GM18517 (cell line): Measurements from ENCODE around the gene DPPA5.
"Not testable (repeated sequence)": the region's sequence is repeated elsewhere in the genome, so short reads cannot be mapped to it uniquely, and the experiment has no call there.

ENCODE experiments used
- ATAC-seq: cut with Tn5 transposase; IDR thresholded peaks from one replicate; pipeline ENCODE4 v1.9.1; 2021; ENCODE audit warnings: mild to moderate bottlenecking, moderate library complexity; ENCODE audit not compliant: unreplicated experiment

The DPPA5 gene, protein sequence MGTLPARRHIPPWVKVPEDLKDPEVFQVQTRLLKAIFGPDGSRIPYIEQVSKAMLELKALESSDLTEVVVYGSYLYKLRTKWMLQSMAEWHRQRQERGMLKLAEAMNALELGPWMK

DNA sequence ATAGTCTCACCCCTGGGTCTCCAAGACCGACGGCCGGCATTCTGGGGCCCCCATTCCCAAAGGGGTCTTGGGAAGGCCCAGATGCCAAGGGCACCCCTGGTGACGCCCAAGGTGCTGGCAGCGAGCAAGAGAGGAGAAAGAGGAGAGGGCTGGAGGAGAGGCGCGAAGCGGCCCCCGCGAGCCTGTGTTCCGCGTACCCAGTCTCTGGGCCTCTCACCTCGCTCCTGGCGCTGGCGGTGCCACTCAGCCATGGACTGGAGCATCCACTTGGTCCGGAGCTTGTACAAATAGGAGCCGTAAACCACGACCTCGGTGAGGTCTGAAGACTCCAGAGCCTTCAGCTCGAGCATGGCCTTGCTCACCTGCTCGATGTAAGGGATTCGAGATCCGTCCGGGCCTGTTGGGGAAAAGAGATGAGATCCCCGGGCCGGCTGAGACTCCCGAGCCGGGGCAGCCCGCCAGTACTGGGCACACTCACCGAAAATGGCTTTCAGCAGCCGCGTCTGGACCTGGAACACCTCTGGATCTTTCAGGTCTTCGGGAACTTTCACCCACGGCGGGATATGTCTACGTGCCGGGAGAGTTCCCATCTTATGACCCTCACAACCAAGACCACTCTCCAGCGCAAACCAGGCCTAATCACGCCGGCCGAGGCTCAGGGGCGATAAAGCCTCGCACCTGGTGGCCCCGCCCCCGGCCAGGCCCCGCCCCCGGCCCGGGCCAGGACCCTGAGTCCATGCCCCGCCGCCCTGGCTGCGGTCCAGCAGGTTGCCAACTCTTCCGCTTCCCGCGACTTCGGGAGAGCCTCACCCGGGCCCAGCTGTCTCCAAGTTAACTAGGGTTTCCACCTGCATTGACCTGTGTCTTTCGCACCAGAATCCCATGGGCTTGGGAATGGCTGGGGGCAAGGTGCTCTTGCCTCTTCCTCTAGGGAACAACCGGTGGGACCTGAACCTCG lies at the start of gene DPPA5:
Gene DPPA5, minus strand, starts transcription at position 641 of the 958 bp plus-strand sequence. Its CDS starts 51 bp downstream, at position 590.
- no peak for ATAC-seq

GRCh38 chr6:73400656-73401055 lies 46.6 kb upstream of the DPPA5 start:
- no peak for ATAC-seq

DNA sequence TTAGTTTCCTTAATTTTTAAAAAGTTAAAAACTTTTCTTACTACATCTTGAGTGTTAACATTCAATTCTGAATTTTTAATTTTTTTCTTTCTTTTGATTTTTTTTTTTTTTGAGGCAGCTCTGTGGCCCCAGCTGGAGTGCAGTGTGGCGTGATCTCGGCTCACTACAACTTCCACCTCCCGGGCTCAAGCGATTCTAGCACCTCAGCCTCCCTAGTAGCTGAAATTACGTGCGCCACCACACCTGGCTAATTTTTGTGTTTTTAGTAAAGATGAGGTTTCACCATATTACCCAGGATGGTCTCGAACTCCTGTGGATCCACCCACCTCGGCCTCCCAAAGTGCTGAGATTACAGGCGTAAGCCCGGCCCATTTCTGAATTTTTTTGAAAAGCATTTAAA lies 41.8 kb upstream of the DPPA5 start:
- ATAC-seq, result no peak

DNA sequence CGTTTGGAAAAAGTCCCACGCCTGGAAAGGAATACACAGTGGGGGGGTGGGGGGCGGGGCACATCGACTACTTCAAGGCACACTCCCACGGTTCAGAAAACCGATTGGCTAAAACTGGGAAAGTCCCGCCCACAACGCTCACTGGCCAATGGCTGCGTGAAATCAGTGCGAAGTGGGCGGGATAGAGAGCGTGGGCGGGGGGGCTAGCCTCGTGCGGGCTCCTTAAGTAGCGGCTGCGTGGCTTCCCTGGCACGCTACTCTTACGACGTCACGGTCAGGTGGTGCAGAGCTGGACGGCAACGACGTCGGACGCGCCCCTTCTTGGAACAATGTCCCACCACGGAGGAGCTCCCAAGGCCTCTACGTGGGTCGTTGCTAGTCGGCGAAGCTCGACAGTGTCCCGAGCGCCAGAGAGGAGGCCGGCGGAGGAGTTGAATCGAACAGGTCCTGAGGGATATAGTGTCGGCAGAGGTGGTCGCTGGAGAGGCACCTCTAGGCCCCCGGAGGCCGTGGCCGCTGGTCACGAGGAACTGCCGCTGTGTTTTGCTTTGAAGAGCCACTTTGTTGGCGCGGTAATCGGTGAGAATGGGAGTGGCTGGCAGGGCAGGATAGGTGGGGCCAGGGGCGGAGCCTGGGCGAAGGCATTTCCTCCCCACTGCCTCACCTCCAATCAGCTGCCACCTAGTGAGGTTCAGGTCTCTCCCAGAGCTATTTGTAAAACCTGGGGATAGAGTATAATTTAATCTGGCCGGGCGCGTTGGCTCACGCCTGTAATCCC lies 40.7 kb upstream of the DPPA5 start, which contains the start of gene DDX43:
Gene DDX43, plus strand, starts transcription at position 252 of the 778 bp plus-strand sequence. Its CDS starts 78 bp downstream, at position 330.
- no peak for ATAC-seq

GRCh38 chr6:73393278-73393677 lies 39.2 kb upstream of the DPPA5 start:
- ATAC-seq, result no peak

DNA sequence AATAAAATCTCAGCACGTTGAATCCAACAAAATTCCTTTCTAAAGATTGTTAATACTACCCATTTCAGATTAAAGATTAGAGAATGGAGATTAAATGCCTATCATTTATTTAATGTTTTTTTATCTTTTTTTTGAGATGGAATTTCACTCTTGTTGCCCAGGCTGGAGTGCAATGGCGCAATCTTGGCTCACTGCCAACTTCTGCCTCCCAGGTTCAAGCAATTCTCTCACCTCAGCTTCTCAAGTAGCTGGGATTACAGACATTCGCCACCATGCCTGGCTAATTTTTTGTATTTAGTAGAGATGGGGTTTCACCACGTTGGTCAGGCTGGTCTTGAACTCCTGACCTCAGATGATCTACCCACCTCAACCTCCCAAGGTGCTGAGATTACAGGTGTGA lies 38.1 kb upstream of the DPPA5 start:
- not testable (repeated sequence) for ATAC-seq

GRCh38 chr6:73391675-73392074 lies 37.6 kb upstream of the DPPA5 start:
- no peak for ATAC-seq

DNA sequence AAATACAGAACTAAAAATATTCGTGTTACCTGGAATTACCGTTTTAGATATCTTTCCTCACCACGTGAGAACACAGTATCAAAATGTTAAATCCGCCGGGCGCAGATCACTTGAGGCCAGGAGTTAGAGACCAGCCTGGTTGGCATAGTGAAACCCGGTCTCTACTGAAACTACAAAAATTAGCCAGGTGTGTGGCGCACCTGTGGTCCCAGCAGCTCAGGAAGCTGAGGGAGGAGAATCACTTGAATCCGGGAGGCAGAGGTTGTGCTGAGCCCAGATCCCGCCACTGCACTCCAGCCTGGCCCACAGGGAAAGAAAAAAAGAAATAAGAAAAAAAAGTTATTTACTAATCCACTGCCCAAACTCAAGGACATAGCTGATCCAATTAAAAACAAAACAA lies 35.8 kb upstream of the DPPA5 start:
- ATAC-seq, result no peak

GRCh38 chr6:73388800-73389512 lies 34.9 kb upstream of the DPPA5 start:
- peak; percentile 75 for ATAC-seq

GRCh38 chr6:73388433-73388799 lies 34.3 kb upstream of the DPPA5 start:
- ATAC-seq, result peak; percentile 5

GRCh38 chr6:73382462-73383113 lies 28.5 kb upstream of the DPPA5 start:
- no peak for ATAC-seq

- ATAC-seq, result not testable (repeated sequence)
These were observed 27.5 kb upstream of the DPPA5 start for GRCh38 chr6:73381531-73381930.

GRCh38 chr6:73377225-73377624 lies 23.1 kb upstream of the DPPA5 start:
- no peak for ATAC-seq

GRCh38 chr6:73375216-73375615 lies 21.1 kb upstream of the DPPA5 start:
- ATAC-seq, result no peak

- no peak for ATAC-seq
These were observed 18.4 kb upstream of the DPPA5 start for GRCh38 chr6:73372516-73372915.

DNA sequence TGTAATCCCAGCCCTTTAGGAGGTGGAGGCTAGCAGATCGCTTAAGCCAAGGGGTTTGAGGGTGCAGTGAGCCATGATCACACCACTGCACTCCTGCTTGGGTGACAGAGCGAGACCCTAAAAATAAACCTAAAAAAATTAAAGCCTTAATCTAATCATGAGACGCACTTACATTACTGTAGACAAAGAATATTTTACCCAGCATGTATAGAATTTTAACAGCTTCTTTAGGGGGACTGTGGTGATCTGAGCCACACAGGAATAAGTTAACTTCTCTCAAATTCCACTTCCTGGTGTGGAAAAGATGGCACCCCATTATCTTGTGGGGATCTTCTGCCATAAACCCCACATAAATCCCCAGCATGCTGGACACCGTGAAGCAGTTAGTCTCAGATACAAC lies 17.9 kb upstream of the DPPA5 start:
- no peak for ATAC-seq

GRCh38 chr6:73369563-73369962 lies 15.5 kb upstream of the DPPA5 start, which contains the start of gene OOEP:
Gene OOEP (minus strand): TSS chr6:73369897. CDS start chr6:73369792, 105 bp downstream.
- no peak for ATAC-seq

DNA sequence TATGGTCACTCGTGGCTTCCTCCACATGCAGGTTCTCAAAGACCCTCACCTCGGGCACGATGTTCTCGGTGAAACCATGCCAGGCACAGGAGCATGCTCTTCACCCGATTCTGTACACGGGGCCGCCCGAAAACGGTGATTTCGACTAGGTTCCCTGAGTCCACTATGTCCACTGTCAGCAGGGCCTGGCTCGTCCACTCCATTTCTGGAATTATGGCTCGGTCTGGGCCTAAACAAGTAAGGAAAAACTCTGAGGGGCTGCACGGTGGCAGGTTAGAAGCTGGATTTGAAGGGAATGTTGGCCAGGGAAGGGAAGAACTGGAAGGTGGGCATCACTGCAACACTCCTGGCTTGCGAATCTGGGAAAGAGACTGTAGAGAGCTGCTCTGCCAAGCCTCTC lies 15.1 kb upstream of the DPPA5 start:
- ATAC-seq, result no peak

- no peak for ATAC-seq
These were observed 14.6 kb upstream of the DPPA5 start for GRCh38 chr6:73368675-73369074.

DNA sequence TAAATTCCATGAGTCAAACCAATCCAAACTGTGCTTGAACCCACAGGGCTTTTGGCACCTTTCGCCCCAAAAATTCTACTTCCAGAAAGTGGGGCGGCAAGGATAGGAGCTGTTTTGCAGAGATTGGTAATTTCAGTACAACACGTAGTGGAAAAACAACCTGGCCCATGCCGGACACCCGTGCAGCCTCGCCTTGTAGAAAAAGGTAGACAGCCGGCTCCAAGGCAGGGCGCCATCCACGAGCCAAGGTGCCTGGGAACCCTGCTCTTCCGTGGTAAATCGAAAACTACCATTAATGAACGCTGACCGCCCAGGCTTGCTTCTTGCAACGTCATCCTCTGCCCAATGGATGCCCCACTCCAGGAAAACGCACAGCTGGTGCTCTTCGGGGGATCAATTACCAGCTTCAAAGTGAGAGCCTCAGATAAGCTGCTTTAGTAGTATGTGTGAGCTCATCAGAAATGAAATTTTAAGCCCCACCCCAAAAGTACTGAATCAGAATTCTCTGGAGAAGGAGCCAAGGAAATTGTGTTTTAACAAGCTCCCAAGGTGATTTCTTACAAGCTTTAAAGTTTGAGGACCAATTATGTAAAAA lies 13.8 kb upstream of the DPPA5 start:
- no peak for ATAC-seq
